HL-60 (cell line): ENCODE results near the gene TSGA10.

Source experiments
- DNase-seq, 2 experiments: peaks; one replicate each; pipeline ENCODE4 v3.0.0-alpha.2; 2010 to 2020; ENCODE audit warnings: low read depth in 1 of 2, low spot score in 1 of 2
- H3K27ac ChIP-seq: fragments of 250-450 bp; sonication (Bioruptor Pico); replicated peaks from 2 replicates; pipeline ENCODE4 v1.5.1; 2020; ENCODE audit warnings: mild to moderate bottlenecking, moderate library complexity
- H3K27me3 ChIP-seq: fragments of 250-450 bp; sonication (Bioruptor Pico); 2 replicates; pipeline ENCODE4 v1.5.1; 2021; ENCODE audit warnings: mild to moderate bottlenecking, moderate library complexity; ENCODE audit not compliant: insufficient read depth, poor library complexity, severe bottlenecking
- H3K4me3 ChIP-seq: replicated peaks from 2 replicates; pipeline ENCODE4 v1.5.1; 2011; ENCODE audit warnings: mild to moderate bottlenecking, control low read depth, low read length; ENCODE audit not compliant: insufficient read depth
- CTCF ChIP-seq: IDR thresholded peaks from one replicate; pipeline ENCODE4 v1.5.1; 2011; ENCODE audit warnings: low read length, control low read depth, inconsistent platforms; ENCODE audit not compliant: insufficient read depth
- GABPA ChIP-seq: IDR thresholded peaks from 2 replicates; pipeline ENCODE4 v1.6.1; 2012; ENCODE audit warnings: low read depth
- POLR2AphosphoS5 ChIP-seq: IDR thresholded peaks from 2 replicates; pipeline ENCODE4 v1.6.1; 2012; ENCODE audit warnings: low read depth
- REST ChIP-seq: IDR thresholded peaks from 2 replicates; pipeline ENCODE4 v1.6.1; 2012; ENCODE audit warnings: low read depth; ENCODE audit not compliant: insufficient replicate concordance
- SPI1 ChIP-seq: IDR thresholded peaks from 2 replicates; pipeline ENCODE4 v1.6.1; 2012; ENCODE audit warnings: low read depth, mild to moderate bottlenecking, borderline replicate concordance

The TSGA10 gene

GRCh38 chr2:99086385-99086784 lies 68.4 kb downstream of the TSGA10 start:
- DNase-seq = no peak
- TF ChIP-seq CTCF (no peak), GABPA (no peak), SPI1 (no peak), POLR2AphosphoS5 (no peak), REST (no peak)
- H3K27ac ChIP-seq = no peak overlapping the region
- no peak overlapping the region for H3K4me3 ChIP-seq
- H3K27me3 ChIP-seq = no peaks in the 10 kb centered on the region

- DNase-seq = peak in 1 of 2 experiments; percentile 37
- Histone ChIP-seq H3K27me3 (no peaks in the 10 kb centered on the region), H3K27ac (no peak overlapping the region), H3K4me3 (no peak overlapping the region)
- TF ChIP-seq GABPA (no peak), POLR2AphosphoS5 (no peak), SPI1 (no peak), REST (no peak), CTCF (peak; percentile 20)
Observed at GRCh38 chr2:99085421-99085820, 69.3 kb downstream of the TSGA10 start.

- Histone ChIP-seq H3K4me3 (no peak overlapping the region), H3K27ac (no peak overlapping the region), H3K27me3 (no peaks in the 10 kb centered on the region)
- no peak for DNase-seq
- TF ChIP-seq GABPA (no peak), SPI1 (no peak), REST (no peak), CTCF (no peak), POLR2AphosphoS5 (no peak)
Observed at GRCh38 chr2:99084256-99084655, 70.5 kb downstream of the TSGA10 start.
